HCT116 (cell line): ENCODE results near the gene GAL. TPM values are rescaled to one million over a fixed set of nuclear protein-coding genes. Genes with fewer than 3 reads are reported as not detected.

Experiments used
- ATAC-seq: fragments of 200-7000 bp; cut with Tn5 transposase; 2 replicates; pipeline ENCODE4 v1.9.1; 2020; ENCODE audit warnings: mild to moderate bottlenecking, moderate library complexity
- BruUV-seq: library from RNA; stranded (reverse); fragments of 400-500 nt; replicated peaks from 2 replicates; lab custom pipeline; 2021; lab: Mats Ljungman, UMichigan
- CTCF ChIA-PET: fragments of 300-600 bp; sonication (Branson Sonifier 250); formaldehyde crosslinking; loops from one replicate; lab custom pipeline; 2021; ENCODE audit warnings: antibody characterized with exemption; lab: Charles Lee
- POLR2A ChIA-PET: fragments of 300-600, 350-600 bp; sonication (Branson Sonifier 250); formaldehyde crosslinking; loops from one replicate; lab custom pipeline; 2021; ENCODE audit warnings: antibody characterized with exemption; lab: Charles Lee
- RAD21 ChIA-PET, 2 experiments: fragments of 300-600 bp; sonication (Branson Sonifier 250); formaldehyde crosslinking; loops; one replicate each; lab custom pipeline; 2023; ENCODE audit warnings: low total read pairs in 2 of 2; ENCODE audit not compliant: uncharacterized antibody in 2 of 2, unreplicated experiment in 2 of 2, low non-redundant PET in 1 of 2; lab: Charles Lee
- DNase-seq: peaks from one replicate; pipeline ENCODE4 v3.0.0-alpha.2; 2010; ENCODE audit warnings: low read depth, low spot score
- H2AFZ ChIP-seq: fragments of 200-600 bp; shearing (Covaris generic), sonication (generic); 2 replicates; pipeline ENCODE4 v1.6.1; 2017; ENCODE audit warnings: low read depth, mixed run types, mixed read lengths, antibody characterized with exemption, low read length; ENCODE audit not compliant: poor library complexity, severe bottlenecking
- H3K27ac ChIP-seq: 2 replicates; pipeline ENCODE4 v1.5.1; 2012; ENCODE audit warnings: low read depth, low read length
- H3K27me3 ChIP-seq: fragments of 200-600 bp; sonication (generic); 2 replicates; pipeline ENCODE4 v1.6.1; 2016; ENCODE audit warnings: mixed run types, low read length, mixed read lengths; ENCODE audit not compliant: insufficient read depth
- H3K36me3 ChIP-seq, 2 experiments: fragments of 200-500 bp in 1 of 2; fragments of 200-600 bp in 1 of 2; sonication (Bioruptor generic) in 1 of 2; sonication (generic) in 1 of 2; 2 replicates each; pipeline versions ENCODE4 v1.5.1 to v1.6.1; 2014 to 2016; ENCODE audit warnings: low read length in 2 of 2, inconsistent platforms in 1 of 2, mixed read lengths in 1 of 2, mixed run types in 1 of 2; ENCODE audit not compliant: insufficient read depth in 2 of 2, control insufficient read depth in 1 of 2
- H3K4me1 ChIP-seq, 2 experiments: fragments of 200-600 bp in 1 of 2; sonication (generic) in 1 of 2; 2 replicates each; pipeline versions ENCODE4 v1.5.1 to v1.6.1; 2012 to 2017; ENCODE audit warnings: low read length in 2 of 2, inconsistent platforms in 1 of 2, mild to moderate bottlenecking in 1 of 2, mixed read lengths in 1 of 2, mixed run types in 1 of 2, moderate library complexity in 1 of 2; ENCODE audit not compliant: insufficient read depth in 2 of 2, control insufficient read depth in 1 of 2
- H3K4me2 ChIP-seq: fragments of 200-600 bp; sonication (generic); 2 replicates; pipeline ENCODE4 v1.6.1; 2017; ENCODE audit warnings: mixed run types, low read length, mixed read lengths
- H3K4me3 ChIP-seq, 2 experiments: fragments of 200-600 bp in 1 of 2; sonication (generic) in 1 of 2; replicated peaks in 1 of 2; 2 replicates each; pipeline ENCODE4 v1.5.1; 2011 to 2016; ENCODE audit warnings: low read length in 2 of 2, control low read depth in 1 of 2, low read depth in 1 of 2, mild to moderate bottlenecking in 1 of 2, mixed read lengths in 1 of 2, mixed run types in 1 of 2
- H3K79me2 ChIP-seq: fragments of 200-600 bp; sonication (generic); 2 replicates; pipeline ENCODE4 v1.6.1; 2017; ENCODE audit warnings: mild to moderate bottlenecking, mixed run types, low read length, moderate library complexity, mixed read lengths; ENCODE audit not compliant: insufficient read depth
- H3K9ac ChIP-seq: fragments of 200-600 bp; sonication (generic); 2 replicates; pipeline ENCODE4 v1.6.1; 2016; ENCODE audit warnings: low read length, mixed read lengths
- H3K9me2 ChIP-seq: fragments of 200-600 bp; sonication (generic), shearing (Covaris generic); 2 replicates; pipeline ENCODE4 v1.6.1; 2017; ENCODE audit warnings: mixed run types, mild to moderate bottlenecking, moderate library complexity; ENCODE audit not compliant: insufficient read depth
- H3K9me3 ChIP-seq, 2 experiments: fragments of 200-500 bp in 1 of 2; fragments of 200-600 bp in 1 of 2; sonication (Bioruptor generic) in 1 of 2; sonication (generic) in 1 of 2; 2 replicates each; pipeline ENCODE4 v1.6.1; 2014 to 2017; ENCODE audit warnings: low read length in 2 of 2, mixed read lengths in 2 of 2, inconsistent platforms in 1 of 2, low read depth in 1 of 2, mild to moderate bottlenecking in 1 of 2, mixed run types in 1 of 2, moderate library complexity in 1 of 2; ENCODE audit not compliant: control insufficient read depth in 1 of 2, insufficient read depth in 1 of 2
- H4K20me1 ChIP-seq: fragments of 200-600 bp; sonication (generic), shearing (Covaris generic); 2 replicates; pipeline ENCODE4 v1.6.1; 2017; ENCODE audit warnings: mixed run types, mild to moderate bottlenecking, moderate library complexity; ENCODE audit not compliant: insufficient read depth
- CBX3 ChIP-seq: IDR thresholded peaks from 2 replicates; pipeline ENCODE4 v1.6.1; 2012; ENCODE audit warnings: low read depth
- EGR1 ChIP-seq: IDR thresholded peaks from 2 replicates; pipeline ENCODE4 v1.6.1; 2012; ENCODE audit warnings: low read depth
- ELF1 ChIP-seq: IDR thresholded peaks from 2 replicates; pipeline ENCODE4 v1.6.1; 2012; ENCODE audit warnings: low read depth, borderline replicate concordance
- EZH2phosphoT487 ChIP-seq: fragments of 200-600 bp; IDR thresholded peaks from 2 replicates; pipeline ENCODE4 v1.6.1; 2018; ENCODE audit warnings: antibody characterized with exemption, borderline replicate concordance
- JUND ChIP-seq: IDR thresholded peaks from 2 replicates; pipeline ENCODE4 v1.6.1; 2012
- POLR2AphosphoS5 ChIP-seq: IDR thresholded peaks from 2 replicates; pipeline ENCODE4 v1.6.1; 2011; ENCODE audit warnings: mild to moderate bottlenecking, low read depth, low read length, moderate library complexity
- TCF7L2 ChIP-seq: IDR thresholded peaks from 2 replicates; pipeline ENCODE4 v1.7.0; 2011; ENCODE audit warnings: borderline replicate concordance, inconsistent platforms; ENCODE audit not compliant: insufficient read depth, insufficient read length; ENCODE audit errors: extremely low read depth
- ZFX ChIP-seq: fragments of 450-650 bp; IDR thresholded peaks from 2 replicates; pipeline ENCODE4 v1.6.1; 2017
- intact Hi-C: fragments of 100-400 bp; cut with micrococcal nuclease; formaldehyde crosslinking; loops from 2 replicates; pipeline ENCODE4 v1.10.0; 2022
- total RNA-seq: library from RNA; stranded (reverse); gene quantifications from one replicate; pipeline ENCODE4 v1.2.1, GENCODE V29; 2021; ENCODE audit not compliant: unreplicated experiment
- TF ChIP-seq, protein P1 (sequence below): IDR thresholded peaks from 2 replicates; pipeline ENCODE4 v1.6.1; 2012; ENCODE audit warnings: low read depth

The GAL gene
- total RNA-seq, 1 experiment from 2014 or later: 83.1 TPM

DNA sequence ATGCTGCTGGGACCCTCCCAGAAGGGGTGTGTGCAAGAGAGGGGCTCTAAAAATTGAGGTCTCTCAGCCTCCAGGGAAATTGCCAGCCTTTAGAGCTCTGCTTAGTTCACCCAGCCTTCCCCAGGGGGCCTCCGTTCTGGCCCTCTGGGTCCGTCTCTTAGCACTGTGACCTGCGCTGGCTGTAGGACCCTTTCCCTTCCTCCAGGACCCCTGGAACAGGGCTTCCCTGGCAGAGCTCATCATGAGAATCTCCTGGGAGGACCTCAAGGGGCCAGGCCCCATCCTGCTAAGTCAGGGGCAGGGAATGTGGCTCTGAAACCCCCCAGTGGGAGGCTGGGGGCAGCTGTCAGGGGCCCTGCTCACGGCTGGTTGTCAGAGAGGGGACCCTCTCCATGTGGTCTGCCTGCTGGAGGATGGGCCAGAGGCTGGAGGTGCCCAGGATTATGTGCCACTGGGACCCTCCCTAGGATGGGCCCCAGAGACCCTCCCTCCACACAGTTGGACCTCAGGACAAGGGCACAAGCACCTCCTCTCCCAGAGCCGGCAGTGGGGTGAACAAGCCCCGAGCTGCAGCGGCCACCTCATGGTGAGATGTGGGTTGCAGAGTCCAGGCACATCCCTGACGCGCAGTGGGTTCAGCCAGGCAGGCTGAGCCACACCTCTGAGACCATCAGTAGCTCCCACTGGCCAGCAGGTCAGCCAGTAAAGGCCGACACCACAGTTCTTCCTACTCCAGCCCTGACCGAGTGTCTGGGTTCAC lies 27.1 kb upstream of the GAL start:
- Histone ChIP-seq H3K4me2 (no peak overlapping the region), H3K9me3 (no peaks in the 10 kb centered on the region), H4K20me1 (no peaks in the 10 kb centered on the region), H3K27me3 (no peaks in the 10 kb centered on the region), H3K27ac (no peak overlapping the region), H3K79me2 (no peaks in the 10 kb centered on the region), H3K4me3 (no peak overlapping the region), H3K9me2 (no peaks in the 10 kb centered on the region), H3K9ac (no peak overlapping the region), H2AFZ (no peak overlapping the region), H3K4me1 (no peaks in the 10 kb centered on the region), H3K36me3 (no peaks in the 10 kb centered on the region)
- RAD21 ChIA-PET: no interaction called here
- intact Hi-C loops: no loop called here
- POLR2A ChIA-PET: no interaction called here
- CTCF ChIA-PET: no interaction called here
- no peak for ATAC-seq
- DNase-seq: no peak
- TF ChIP-seq POLR2AphosphoS5 (no peak), EZH2phosphoT487 (no peak), ZFX (no peak), CBX3 (no peak), JUND (no peak), EGR1 (no peak), TCF7L2 (no peak), ELF1 (no peak)
- TF ChIP-seq, protein P1, sequence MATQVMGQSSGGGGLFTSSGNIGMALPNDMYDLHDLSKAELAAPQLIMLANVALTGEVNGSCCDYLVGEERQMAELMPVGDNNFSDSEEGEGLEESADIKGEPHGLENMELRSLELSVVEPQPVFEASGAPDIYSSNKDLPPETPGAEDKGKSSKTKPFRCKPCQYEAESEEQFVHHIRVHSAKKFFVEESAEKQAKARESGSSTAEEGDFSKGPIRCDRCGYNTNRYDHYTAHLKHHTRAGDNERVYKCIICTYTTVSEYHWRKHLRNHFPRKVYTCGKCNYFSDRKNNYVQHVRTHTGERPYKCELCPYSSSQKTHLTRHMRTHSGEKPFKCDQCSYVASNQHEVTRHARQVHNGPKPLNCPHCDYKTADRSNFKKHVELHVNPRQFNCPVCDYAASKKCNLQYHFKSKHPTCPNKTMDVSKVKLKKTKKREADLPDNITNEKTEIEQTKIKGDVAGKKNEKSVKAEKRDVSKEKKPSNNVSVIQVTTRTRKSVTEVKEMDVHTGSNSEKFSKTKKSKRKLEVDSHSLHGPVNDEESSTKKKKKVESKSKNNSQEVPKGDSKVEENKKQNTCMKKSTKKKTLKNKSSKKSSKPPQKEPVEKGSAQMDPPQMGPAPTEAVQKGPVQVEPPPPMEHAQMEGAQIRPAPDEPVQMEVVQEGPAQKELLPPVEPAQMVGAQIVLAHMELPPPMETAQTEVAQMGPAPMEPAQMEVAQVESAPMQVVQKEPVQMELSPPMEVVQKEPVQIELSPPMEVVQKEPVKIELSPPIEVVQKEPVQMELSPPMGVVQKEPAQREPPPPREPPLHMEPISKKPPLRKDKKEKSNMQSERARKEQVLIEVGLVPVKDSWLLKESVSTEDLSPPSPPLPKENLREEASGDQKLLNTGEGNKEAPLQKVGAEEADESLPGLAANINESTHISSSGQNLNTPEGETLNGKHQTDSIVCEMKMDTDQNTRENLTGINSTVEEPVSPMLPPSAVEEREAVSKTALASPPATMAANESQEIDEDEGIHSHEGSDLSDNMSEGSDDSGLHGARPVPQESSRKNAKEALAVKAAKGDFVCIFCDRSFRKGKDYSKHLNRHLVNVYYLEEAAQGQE: no peak
- no TSS peak for BruUV-seq
